Fibroblast of lung (primary cell): ENCODE results near the gene CPNE6. TPM values are rescaled to one million over a fixed set of nuclear protein-coding genes. Genes with fewer than 3 reads are reported as not detected.

Source experiments
- DNase-seq, 2 donors: peaks; one replicate each; pipeline versions ENCODE4 v3.0.0 to v3.0.0-alpha.2; 2010; ENCODE audit warnings: low read depth in 2 of 2
- H2AFZ ChIP-seq: 2 replicates; pipeline ENCODE4 v1.5.1; 2012; ENCODE audit warnings: low read length, control low read depth, inconsistent platforms
- H3K27ac ChIP-seq: 2 replicates; pipeline ENCODE4 v1.5.1; 2011; ENCODE audit warnings: low read length, control low read depth; ENCODE audit not compliant: insufficient read depth
- H3K27me3 ChIP-seq: 2 replicates; pipeline ENCODE4 v1.5.1; 2011; ENCODE audit warnings: mild to moderate bottlenecking, low read length; ENCODE audit not compliant: control insufficient read depth, insufficient read depth
- H3K36me3 ChIP-seq: 2 replicates; pipeline ENCODE4 v1.5.1; 2011; ENCODE audit warnings: low read length; ENCODE audit not compliant: control insufficient read depth, insufficient read depth
- H3K4me1 ChIP-seq: 2 replicates; pipeline ENCODE4 v1.5.1; 2011; ENCODE audit warnings: low read length; ENCODE audit not compliant: control insufficient read depth, insufficient read depth; ENCODE audit errors: extremely low read depth
- H3K4me2 ChIP-seq: 2 replicates; pipeline ENCODE4 v1.5.1; 2011; ENCODE audit warnings: low read length, control low read depth; ENCODE audit not compliant: insufficient read depth; ENCODE audit errors: extremely low read depth
- H3K4me3 ChIP-seq, 4 experiments: fragments of 200-600 bp in 1 of 4; sonication (generic) in 1 of 4; replicated peaks in 1 of 4; 2 replicates each; pipeline ENCODE4 v1.5.1; 2011 to 2016; ENCODE audit warnings: low read length in 4 of 4, low read depth in 3 of 4, mild to moderate bottlenecking in 3 of 4, control low read depth in 2 of 4, inconsistent platforms in 1 of 4, mixed read lengths in 1 of 4; ENCODE audit not compliant: insufficient read depth in 1 of 4; ENCODE audit errors: control extremely low read depth in 1 of 4
- H3K79me2 ChIP-seq: 2 replicates; pipeline ENCODE4 v1.5.1; 2012; ENCODE audit warnings: mild to moderate bottlenecking, low read length, inconsistent platforms; ENCODE audit not compliant: control insufficient read depth, insufficient read depth
- H3K9ac ChIP-seq: 2 replicates; pipeline ENCODE4 v1.5.1; 2011; ENCODE audit warnings: mild to moderate bottlenecking, low read length, control low read depth; ENCODE audit not compliant: insufficient read depth
- H3K9me3 ChIP-seq: 2 replicates; pipeline ENCODE4 v1.5.1; 2012; ENCODE audit warnings: low read depth, low read length; ENCODE audit not compliant: control insufficient read depth, insufficient read depth
- H4K20me1 ChIP-seq: 2 replicates; pipeline ENCODE4 v1.5.1; 2011; ENCODE audit warnings: low read length; ENCODE audit not compliant: control insufficient read depth, insufficient read depth; ENCODE audit errors: extremely low read depth
- CTCF ChIP-seq, 2 donors: IDR thresholded peaks in 1 of 2; conservative IDR thresholded peaks in 1 of 2; 1 replicate in 1 of 2; 2 replicates in 1 of 2; pipeline ENCODE4 v1.5.1; 2011 to 2012; ENCODE audit warnings: low read length in 2 of 2, control low read depth in 1 of 2, inconsistent platforms in 1 of 2, low read depth in 1 of 2, mild to moderate bottlenecking in 1 of 2
- EZH2 ChIP-seq: IDR thresholded peaks from 2 replicates; pipeline ENCODE4 v1.5.1; 2012; ENCODE audit warnings: low read length, control low read depth, mild to moderate bottlenecking; ENCODE audit errors: missing control alignments
- polyA plus RNA-seq, 2 donors: library from polyadenylated mRNA; depleted of rRNA in 1 of 2; stranded (reverse) in 1 of 2; unstranded in 1 of 2; fragments of >200 nt; gene quantifications; 2 replicates each; pipeline ENCODE4 v1.2.1, GENCODE V29; 2011 to 2012; ENCODE audit warnings: missing spikeins in 1 of 2
- total RNA-seq: library from RNA; depleted of rRNA; stranded (reverse); fragments of >200 nt; gene quantifications from 2 replicates; pipeline ENCODE4 v1.2.1, GENCODE V29; 2014

Gene CPNE6
- total and polyA plus RNA-seq, 2 donors (not counting 1 experiment from before 2014, with no cell fraction given) = not detected

- H2AFZ ChIP-seq = peak overlapping the region; percentile 3
- no peak overlapping the region for H3K9ac ChIP-seq
- no peaks in the 10 kb centered on the region for H4K20me1 ChIP-seq
- peak overlapping the region in 1 of 4 experiments; percentile 91 for H3K4me3 ChIP-seq
- no peak for TF ChIP-seq EZH2
- TF ChIP-seq CTCF (conservative IDR thresholded peaks at IDR 0.05 in 1 of 2, IDR thresholded peaks at IDR 0.05 in 1 of 2; ENCODE audit: low read depth in 1 of 2, low read length in 2 of 2) = no peak
- no peaks in the 10 kb centered on the region for H3K27me3 ChIP-seq
- no peak overlapping the region for H3K27ac ChIP-seq
- no peak overlapping the region for H3K4me2 ChIP-seq
- no peaks in the 10 kb centered on the region for H3K79me2 ChIP-seq
- DNase-seq = no peak
- H3K4me1 ChIP-seq = peaks cover 2% of the 10 kb centered on the region
- peaks cover under 1% of the 10 kb centered on the region for H3K36me3 ChIP-seq
- no peaks in the 10 kb centered on the region for H3K9me3 ChIP-seq
Observed at GRCh38 chr14:24093207-24093900, 22.0 kb downstream of the CPNE6 start.

- Histone ChIP-seq H3K27me3 (no peaks in the 10 kb centered on the region), H3K79me2 (no peaks in the 10 kb centered on the region), H3K9ac (peak within 1 kb of the TSS; percentile 73), H3K4me1 (peaks cover 2% of the 10 kb centered on the region), H2AFZ (peak within 1 kb of the TSS; percentile 71), H3K4me3 (peak within 1 kb of the TSS; percentile 66 to 91 (median 84)), H4K20me1 (no peaks in the 10 kb centered on the region), H3K9me3 (no peaks in the 10 kb centered on the region), H3K27ac (peak within 1 kb of the TSS; percentile 64), H3K36me3 (peaks cover 2% of the 10 kb centered on the region), H3K4me2 (peak within 1 kb of the TSS; percentile 77)
- DNase-seq = peak; percentile 82 to 92
- TF ChIP-seq EZH2 = no peak
- peak in 1 of 2 donors; percentile 26 for TF ChIP-seq CTCF (conservative IDR thresholded peaks at IDR 0.05 in 1 of 2, IDR thresholded peaks at IDR 0.05 in 1 of 2; ENCODE audit: low read depth in 1 of 2, low read length in 2 of 2)
Observed at GRCh38 chr14:24093901-24094840, 22.8 kb downstream of the CPNE6 start, which contains the start of gene PCK2. Gene PCK2, plus strand, starts transcription at chr14:24094311. Its CDS starts 95 bp downstream, at chr14:24094406.

GRCh38 chr14:24094841-24095270, 23.5 kb downstream of the CPNE6 start:
- peak overlapping the region; percentile 73 for H3K9ac ChIP-seq
- H2AFZ ChIP-seq = peak overlapping the region; percentile 71
- peak overlapping the region; percentile 64 for H3K27ac ChIP-seq
- H3K9me3 ChIP-seq = no peaks in the 10 kb centered on the region
- TF ChIP-seq EZH2 = no peak
- no peak for TF ChIP-seq CTCF (conservative IDR thresholded peaks at IDR 0.05 in 1 of 2, IDR thresholded peaks at IDR 0.05 in 1 of 2; ENCODE audit: low read depth in 1 of 2, low read length in 2 of 2)
- no peaks in the 10 kb centered on the region for H3K79me2 ChIP-seq
- H3K27me3 ChIP-seq = no peaks in the 10 kb centered on the region
- peaks cover 2% of the 10 kb centered on the region for H3K36me3 ChIP-seq
- H4K20me1 ChIP-seq = no peaks in the 10 kb centered on the region
- peaks cover 2% of the 10 kb centered on the region for H3K4me1 ChIP-seq
- peak overlapping the region; percentile 66 to 91 (median 84) for H3K4me3 ChIP-seq
- no peak for DNase-seq
- H3K4me2 ChIP-seq = peak overlapping the region; percentile 77
